HCT116 (cell line): ENCODE results near the gene AARS2. TPM values are rescaled to one million over a fixed set of nuclear protein-coding genes. Genes with fewer than 3 reads are reported as not detected.

Experiments used
- ATAC-seq: fragments of 200-7000 bp; cut with Tn5 transposase; 2 replicates; pipeline ENCODE4 v1.9.1; 2020; ENCODE audit warnings: mild to moderate bottlenecking, moderate library complexity
- BruUV-seq: library from RNA; stranded (reverse); fragments of 400-500 nt; replicated peaks from 2 replicates; lab custom pipeline; 2021; lab: Mats Ljungman, UMichigan
- CTCF ChIA-PET: fragments of 300-600 bp; sonication (Branson Sonifier 250); formaldehyde crosslinking; loops from one replicate; lab custom pipeline; 2021; ENCODE audit warnings: antibody characterized with exemption; lab: Charles Lee
- POLR2A ChIA-PET: fragments of 300-600, 350-600 bp; sonication (Branson Sonifier 250); formaldehyde crosslinking; loops from one replicate; lab custom pipeline; 2021; ENCODE audit warnings: antibody characterized with exemption; lab: Charles Lee
- RAD21 ChIA-PET, 2 experiments: fragments of 300-600 bp; sonication (Branson Sonifier 250); formaldehyde crosslinking; loops; one replicate each; lab custom pipeline; 2023; ENCODE audit warnings: low total read pairs in 2 of 2; ENCODE audit not compliant: uncharacterized antibody in 2 of 2, unreplicated experiment in 2 of 2, low non-redundant PET in 1 of 2; lab: Charles Lee
- DNase-seq: peaks from one replicate; pipeline ENCODE4 v3.0.0-alpha.2; 2010; ENCODE audit warnings: low read depth, low spot score
- H2AFZ ChIP-seq: fragments of 200-600 bp; shearing (Covaris generic), sonication (generic); 2 replicates; pipeline ENCODE4 v1.6.1; 2017; ENCODE audit warnings: low read depth, mixed run types, mixed read lengths, antibody characterized with exemption, low read length; ENCODE audit not compliant: poor library complexity, severe bottlenecking
- H3K27ac ChIP-seq: 2 replicates; pipeline ENCODE4 v1.5.1; 2012; ENCODE audit warnings: low read depth, low read length
- H3K27me3 ChIP-seq: fragments of 200-600 bp; sonication (generic); 2 replicates; pipeline ENCODE4 v1.6.1; 2016; ENCODE audit warnings: mixed run types, low read length, mixed read lengths; ENCODE audit not compliant: insufficient read depth
- H3K36me3 ChIP-seq, 2 experiments: fragments of 200-500 bp in 1 of 2; fragments of 200-600 bp in 1 of 2; sonication (Bioruptor generic) in 1 of 2; sonication (generic) in 1 of 2; 2 replicates each; pipeline versions ENCODE4 v1.5.1 to v1.6.1; 2014 to 2016; ENCODE audit warnings: low read length in 2 of 2, inconsistent platforms in 1 of 2, mixed read lengths in 1 of 2, mixed run types in 1 of 2; ENCODE audit not compliant: insufficient read depth in 2 of 2, control insufficient read depth in 1 of 2
- H3K4me1 ChIP-seq, 2 experiments: fragments of 200-600 bp in 1 of 2; sonication (generic) in 1 of 2; 2 replicates each; pipeline versions ENCODE4 v1.5.1 to v1.6.1; 2012 to 2017; ENCODE audit warnings: low read length in 2 of 2, inconsistent platforms in 1 of 2, mild to moderate bottlenecking in 1 of 2, mixed read lengths in 1 of 2, mixed run types in 1 of 2, moderate library complexity in 1 of 2; ENCODE audit not compliant: insufficient read depth in 2 of 2, control insufficient read depth in 1 of 2
- H3K4me2 ChIP-seq: fragments of 200-600 bp; sonication (generic); 2 replicates; pipeline ENCODE4 v1.6.1; 2017; ENCODE audit warnings: mixed run types, low read length, mixed read lengths
- H3K4me3 ChIP-seq, 2 experiments: fragments of 200-600 bp in 1 of 2; sonication (generic) in 1 of 2; replicated peaks in 1 of 2; 2 replicates each; pipeline ENCODE4 v1.5.1; 2011 to 2016; ENCODE audit warnings: low read length in 2 of 2, control low read depth in 1 of 2, low read depth in 1 of 2, mild to moderate bottlenecking in 1 of 2, mixed read lengths in 1 of 2, mixed run types in 1 of 2
- H3K79me2 ChIP-seq: fragments of 200-600 bp; sonication (generic); 2 replicates; pipeline ENCODE4 v1.6.1; 2017; ENCODE audit warnings: mild to moderate bottlenecking, mixed run types, low read length, moderate library complexity, mixed read lengths; ENCODE audit not compliant: insufficient read depth
- H3K9ac ChIP-seq: fragments of 200-600 bp; sonication (generic); 2 replicates; pipeline ENCODE4 v1.6.1; 2016; ENCODE audit warnings: low read length, mixed read lengths
- H3K9me2 ChIP-seq: fragments of 200-600 bp; sonication (generic), shearing (Covaris generic); 2 replicates; pipeline ENCODE4 v1.6.1; 2017; ENCODE audit warnings: mixed run types, mild to moderate bottlenecking, moderate library complexity; ENCODE audit not compliant: insufficient read depth
- H3K9me3 ChIP-seq, 2 experiments: fragments of 200-500 bp in 1 of 2; fragments of 200-600 bp in 1 of 2; sonication (Bioruptor generic) in 1 of 2; sonication (generic) in 1 of 2; 2 replicates each; pipeline ENCODE4 v1.6.1; 2014 to 2017; ENCODE audit warnings: low read length in 2 of 2, mixed read lengths in 2 of 2, inconsistent platforms in 1 of 2, low read depth in 1 of 2, mild to moderate bottlenecking in 1 of 2, mixed run types in 1 of 2, moderate library complexity in 1 of 2; ENCODE audit not compliant: control insufficient read depth in 1 of 2, insufficient read depth in 1 of 2
- H4K20me1 ChIP-seq: fragments of 200-600 bp; sonication (generic), shearing (Covaris generic); 2 replicates; pipeline ENCODE4 v1.6.1; 2017; ENCODE audit warnings: mixed run types, mild to moderate bottlenecking, moderate library complexity; ENCODE audit not compliant: insufficient read depth
- CEBPB ChIP-seq: IDR thresholded peaks from 2 replicates; pipeline ENCODE4 v1.6.1; 2012; ENCODE audit warnings: low read depth
- RAD21 ChIP-seq: IDR thresholded peaks from 2 replicates; pipeline ENCODE4 v1.6.1; 2012; ENCODE audit warnings: low read depth, mild to moderate bottlenecking
- intact Hi-C: fragments of 100-400 bp; cut with micrococcal nuclease; formaldehyde crosslinking; loops from 2 replicates; pipeline ENCODE4 v1.10.0; 2022
- total RNA-seq: library from RNA; stranded (reverse); gene quantifications from one replicate; pipeline ENCODE4 v1.2.1, GENCODE V29; 2021; ENCODE audit not compliant: unreplicated experiment
- TF ChIP-seq, protein P1 (sequence below): IDR thresholded peaks from 2 replicates; pipeline ENCODE4 v1.6.1; 2012
- TF ChIP-seq, protein P2 (sequence below), 3 experiments: fragments of 200-600 bp in 1 of 3; sonication (generic) in 1 of 3; IDR thresholded peaks in 2 of 3; conservative IDR thresholded peaks in 1 of 3; 2 replicates each; pipeline ENCODE4 v1.5.1; 2012 to 2017; ENCODE audit warnings: low read depth in 2 of 3, low read length in 2 of 3, antibody characterized with exemption in 1 of 3, borderline replicate concordance in 1 of 3, control low read depth in 1 of 3, mild to moderate bottlenecking in 1 of 3, mixed read lengths in 1 of 3, mixed run types in 1 of 3, moderate library complexity in 1 of 3; ENCODE audit not compliant: insufficient read depth in 1 of 3

Gene AARS2
- total RNA-seq, 1 experiment from 2014 or later = 14.9 TPM

DNA sequence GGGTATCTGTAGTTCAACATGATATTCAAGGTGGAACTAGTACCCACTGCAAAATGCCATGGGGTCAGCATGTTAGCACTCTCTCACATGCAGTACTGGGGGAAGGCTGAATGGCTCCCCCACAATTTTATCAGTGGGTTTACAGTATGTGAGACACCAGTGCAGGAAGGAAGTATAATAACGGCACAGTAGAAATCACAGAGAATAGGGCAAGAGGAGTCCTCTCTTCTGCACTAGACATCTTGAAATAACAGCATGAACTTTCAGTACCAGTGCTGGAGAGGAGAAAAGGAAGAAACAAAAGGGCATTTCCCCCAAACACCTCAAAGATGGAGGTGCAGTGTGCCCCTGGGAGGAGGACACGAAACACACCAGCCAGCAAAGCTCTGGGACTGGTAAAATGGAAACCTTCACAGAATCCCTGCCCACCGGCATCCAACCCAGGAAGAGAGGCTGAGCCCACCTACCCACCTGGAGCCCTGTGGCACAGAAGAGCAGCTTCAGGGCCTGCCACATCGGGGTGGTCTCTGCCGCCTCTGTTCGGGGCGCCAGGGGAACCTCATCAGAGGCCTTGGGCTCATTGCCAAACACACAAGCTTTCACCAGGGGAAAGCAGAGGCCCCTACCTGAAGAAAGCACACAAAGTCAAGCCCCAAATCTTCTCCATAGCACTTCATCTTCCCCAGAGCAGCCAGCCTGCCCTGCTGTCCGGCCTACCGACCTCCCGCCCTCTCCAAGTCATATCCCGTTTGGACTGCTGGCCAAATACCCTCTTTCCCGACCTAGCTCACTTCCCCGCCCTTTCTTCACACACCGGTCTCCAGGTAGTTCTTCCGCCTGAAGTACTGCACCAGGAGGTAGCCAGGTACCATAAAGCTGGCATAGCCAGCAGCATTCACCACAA is 57.0 kb downstream of the AARS2 start:
- Histone ChIP-seq H3K27ac (peak overlapping the region; percentile 95), H3K4me3 (peak overlapping the region; percentile 59 to 92), H3K9me3 (no peaks in the 10 kb centered on the region), H3K36me3 (peaks cover 29 to 41% of the 10 kb centered on the region in 2 experiments; a peak in 3 of 4 replicates), H3K27me3 (no peaks in the 10 kb centered on the region), H3K9me2 (no peaks in the 10 kb centered on the region), H3K79me2 (peaks cover 33% of the 10 kb centered on the region), H2AFZ (no peak overlapping the region), H4K20me1 (peaks cover 32% of the 10 kb centered on the region; the same call in 1 of the 2 replicates), H3K9ac (peak overlapping the region; percentile 93), H3K4me2 (peak overlapping the region; percentile 99), H3K4me1 (peaks cover 2 to 25% of the 10 kb centered on the region in 2 experiments; a peak in 3 of 4 replicates)
- TF ChIP-seq RAD21 (no peak), CEBPB (no peak)
- TF ChIP-seq, protein P1, sequence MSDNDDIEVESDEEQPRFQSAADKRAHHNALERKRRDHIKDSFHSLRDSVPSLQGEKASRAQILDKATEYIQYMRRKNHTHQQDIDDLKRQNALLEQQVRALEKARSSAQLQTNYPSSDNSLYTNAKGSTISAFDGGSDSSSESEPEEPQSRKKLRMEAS = no peak
- TF ChIP-seq, protein P2, sequence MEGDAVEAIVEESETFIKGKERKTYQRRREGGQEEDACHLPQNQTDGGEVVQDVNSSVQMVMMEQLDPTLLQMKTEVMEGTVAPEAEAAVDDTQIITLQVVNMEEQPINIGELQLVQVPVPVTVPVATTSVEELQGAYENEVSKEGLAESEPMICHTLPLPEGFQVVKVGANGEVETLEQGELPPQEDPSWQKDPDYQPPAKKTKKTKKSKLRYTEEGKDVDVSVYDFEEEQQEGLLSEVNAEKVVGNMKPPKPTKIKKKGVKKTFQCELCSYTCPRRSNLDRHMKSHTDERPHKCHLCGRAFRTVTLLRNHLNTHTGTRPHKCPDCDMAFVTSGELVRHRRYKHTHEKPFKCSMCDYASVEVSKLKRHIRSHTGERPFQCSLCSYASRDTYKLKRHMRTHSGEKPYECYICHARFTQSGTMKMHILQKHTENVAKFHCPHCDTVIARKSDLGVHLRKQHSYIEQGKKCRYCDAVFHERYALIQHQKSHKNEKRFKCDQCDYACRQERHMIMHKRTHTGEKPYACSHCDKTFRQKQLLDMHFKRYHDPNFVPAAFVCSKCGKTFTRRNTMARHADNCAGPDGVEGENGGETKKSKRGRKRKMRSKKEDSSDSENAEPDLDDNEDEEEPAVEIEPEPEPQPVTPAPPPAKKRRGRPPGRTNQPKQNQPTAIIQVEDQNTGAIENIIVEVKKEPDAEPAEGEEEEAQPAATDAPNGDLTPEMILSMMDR (IDR thresholded peaks at IDR 0.05 in 2 of 3, conservative IDR thresholded peaks at IDR 0.05 in 1 of 3; ENCODE audit: borderline replicate concordance in 1 of 3, insufficient read depth in 1 of 3, low read depth in 2 of 3, low read length in 2 of 3) = no peak
- BruUV-seq = TSS peak; percentile 38
- peak; percentile 9 for ATAC-seq
- intact Hi-C loops = loop anchor here (2.0 kb wide), 1 partner anchor 83 kb away; no protein-coding TSS in a partner anchor
- CTCF ChIA-PET = interaction anchor here (0.6 to 2.0 kb wide), 13 partner anchors 10 to 160 kb away, joined by 3 to 16 read pairs (median 4); partner anchors contain the start of genes AARS2 and HSP90AB1
- POLR2A ChIA-PET = interaction anchor here (0.6 to 3.4 kb wide), 8 partner anchors 9 to 84 kb away, joined by 3 to 74 read pairs (median 4); partner anchors contain the start of genes HSP90AB1 and SLC29A1
- RAD21 ChIA-PET = interaction anchor here in 1 of 2 experiments (0.9 kb wide), 1 partner anchor 12 kb away, joined by 3 read pairs; no protein-coding TSS in a partner anchor
- DNase-seq = no peak
